SK-N-SH (cell line): Measurements from ENCODE around the gene RPS6KA2.

Source experiments
- EZH2phosphoT487 ChIP-seq: fragments of 200-600 bp; sonication (generic); IDR thresholded peaks from 2 replicates; pipeline ENCODE4 v1.6.1; 2017; ENCODE audit warnings: low read depth, mixed run types, mild to moderate bottlenecking, antibody characterized with exemption, moderate library complexity, borderline replicate concordance
- FOXM1 ChIP-seq: IDR thresholded peaks from 2 replicates; pipeline ENCODE4 v1.4.0; 2012; ENCODE audit warnings: low read depth, mild to moderate bottlenecking
- MEF2A ChIP-seq: IDR thresholded peaks from 2 replicates; pipeline ENCODE4 v1.4.0; 2012; ENCODE audit warnings: low read depth, borderline replicate concordance
- POLR2AphosphoS5 ChIP-seq: IDR thresholded peaks from 2 replicates; pipeline ENCODE4 v1.6.1; 2012; ENCODE audit warnings: low read depth, low read length
- TAF1 ChIP-seq: IDR thresholded peaks from 2 replicates; pipeline ENCODE4 v1.6.1; 2012; ENCODE audit warnings: low read depth, mild to moderate bottlenecking, low read length, moderate library complexity, borderline replicate concordance
- TF ChIP-seq, protein P1 (sequence below): fragments of 200-600 bp; sonication (generic); IDR thresholded peaks from 2 replicates; pipeline ENCODE4 v1.6.1; 2017; ENCODE audit warnings: antibody characterized with exemption, mild to moderate bottlenecking, moderate library complexity
- TF ChIP-seq, protein P2 (sequence below): IDR thresholded peaks from 2 replicates; pipeline ENCODE4; 2012
- TF ChIP-seq, protein P3 (sequence below): IDR thresholded peaks from 2 replicates; pipeline ENCODE4 v1.4.0; 2012; ENCODE audit warnings: low read depth, borderline replicate concordance

DNA sequence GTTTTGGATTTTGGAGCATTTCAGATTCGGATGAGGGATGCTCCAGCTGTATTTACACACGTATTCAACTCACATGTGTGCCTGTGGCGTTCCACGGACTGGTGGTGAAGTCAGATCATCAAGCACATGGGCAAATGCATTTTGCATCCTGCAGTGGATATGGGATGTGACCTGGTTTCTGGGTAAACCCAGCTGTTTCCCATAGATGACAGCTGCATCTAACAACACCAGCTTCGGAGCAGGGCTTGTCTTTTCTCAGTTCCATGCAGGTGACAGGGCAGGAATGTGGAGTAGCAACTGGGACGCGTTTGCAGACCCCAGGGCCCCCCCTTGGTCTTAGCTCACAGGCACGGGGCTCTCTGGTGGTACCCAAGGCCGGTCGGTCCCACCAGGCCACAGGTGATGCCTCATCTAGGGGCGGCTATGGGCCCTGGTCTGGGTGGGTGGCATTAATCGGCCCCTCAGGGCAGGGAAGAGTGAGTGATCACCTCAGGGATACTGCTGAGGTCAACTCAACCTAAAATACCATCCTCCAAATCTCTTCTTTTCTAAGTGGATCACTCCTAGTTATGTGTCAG, 123.8 kb downstream of the RPS6KA2 start:
- TF ChIP-seq, protein P1, sequence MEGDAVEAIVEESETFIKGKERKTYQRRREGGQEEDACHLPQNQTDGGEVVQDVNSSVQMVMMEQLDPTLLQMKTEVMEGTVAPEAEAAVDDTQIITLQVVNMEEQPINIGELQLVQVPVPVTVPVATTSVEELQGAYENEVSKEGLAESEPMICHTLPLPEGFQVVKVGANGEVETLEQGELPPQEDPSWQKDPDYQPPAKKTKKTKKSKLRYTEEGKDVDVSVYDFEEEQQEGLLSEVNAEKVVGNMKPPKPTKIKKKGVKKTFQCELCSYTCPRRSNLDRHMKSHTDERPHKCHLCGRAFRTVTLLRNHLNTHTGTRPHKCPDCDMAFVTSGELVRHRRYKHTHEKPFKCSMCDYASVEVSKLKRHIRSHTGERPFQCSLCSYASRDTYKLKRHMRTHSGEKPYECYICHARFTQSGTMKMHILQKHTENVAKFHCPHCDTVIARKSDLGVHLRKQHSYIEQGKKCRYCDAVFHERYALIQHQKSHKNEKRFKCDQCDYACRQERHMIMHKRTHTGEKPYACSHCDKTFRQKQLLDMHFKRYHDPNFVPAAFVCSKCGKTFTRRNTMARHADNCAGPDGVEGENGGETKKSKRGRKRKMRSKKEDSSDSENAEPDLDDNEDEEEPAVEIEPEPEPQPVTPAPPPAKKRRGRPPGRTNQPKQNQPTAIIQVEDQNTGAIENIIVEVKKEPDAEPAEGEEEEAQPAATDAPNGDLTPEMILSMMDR = no peak
- TF ChIP-seq POLR2AphosphoS5 (no peak), EZH2phosphoT487 (no peak), MEF2A (no peak), TAF1 (no peak), FOXM1 (no peak)
- TF ChIP-seq, protein P2, sequence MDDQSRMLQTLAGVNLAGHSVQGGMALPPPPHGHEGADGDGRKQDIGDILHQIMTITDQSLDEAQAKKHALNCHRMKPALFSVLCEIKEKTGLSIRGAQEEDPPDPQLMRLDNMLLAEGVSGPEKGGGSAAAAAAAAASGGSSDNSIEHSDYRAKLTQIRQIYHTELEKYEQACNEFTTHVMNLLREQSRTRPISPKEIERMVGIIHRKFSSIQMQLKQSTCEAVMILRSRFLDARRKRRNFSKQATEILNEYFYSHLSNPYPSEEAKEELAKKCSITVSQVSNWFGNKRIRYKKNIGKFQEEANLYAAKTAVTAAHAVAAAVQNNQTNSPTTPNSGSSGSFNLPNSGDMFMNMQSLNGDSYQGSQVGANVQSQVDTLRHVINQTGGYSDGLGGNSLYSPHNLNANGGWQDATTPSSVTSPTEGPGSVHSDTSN = no peak
- TF ChIP-seq, protein P3, sequence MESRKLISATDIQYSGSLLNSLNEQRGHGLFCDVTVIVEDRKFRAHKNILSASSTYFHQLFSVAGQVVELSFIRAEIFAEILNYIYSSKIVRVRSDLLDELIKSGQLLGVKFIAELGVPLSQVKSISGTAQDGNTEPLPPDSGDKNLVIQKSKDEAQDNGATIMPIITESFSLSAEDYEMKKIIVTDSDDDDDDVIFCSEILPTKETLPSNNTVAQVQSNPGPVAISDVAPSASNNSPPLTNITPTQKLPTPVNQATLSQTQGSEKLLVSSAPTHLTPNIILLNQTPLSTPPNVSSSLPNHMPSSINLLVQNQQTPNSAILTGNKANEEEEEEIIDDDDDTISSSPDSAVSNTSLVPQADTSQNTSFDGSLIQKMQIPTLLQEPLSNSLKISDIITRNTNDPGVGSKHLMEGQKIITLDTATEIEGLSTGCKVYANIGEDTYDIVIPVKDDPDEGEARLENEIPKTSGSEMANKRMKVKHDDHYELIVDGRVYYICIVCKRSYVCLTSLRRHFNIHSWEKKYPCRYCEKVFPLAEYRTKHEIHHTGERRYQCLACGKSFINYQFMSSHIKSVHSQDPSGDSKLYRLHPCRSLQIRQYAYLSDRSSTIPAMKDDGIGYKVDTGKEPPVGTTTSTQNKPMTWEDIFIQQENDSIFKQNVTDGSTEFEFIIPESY = no peak
